B cell (primary cell): ENCODE data around the gene ASB2.

Source experiments
- CTCF ChIP-seq: fragments of 200-600 bp; IDR thresholded peaks from one replicate; pipeline ENCODE4 v1.8.0; 2022; ENCODE audit warnings: antibody characterized with exemption, mild to moderate bottlenecking
- EZH2 ChIP-seq: IDR thresholded peaks from 2 replicates; pipeline ENCODE4 v1.6.1; 2012; ENCODE audit warnings: borderline replicate concordance, low read depth, mild to moderate bottlenecking, moderate library complexity, low read length; ENCODE audit not compliant: insufficient read depth, poor library complexity, severe bottlenecking

GRCh38 chr14:93973607-93974006 is 2.8 kb downstream of the ASB2 start:
- no peak for TF ChIP-seq CTCF
- TF ChIP-seq EZH2: no peak
